H1 (cell line): Measurements from ENCODE around the gene MRPS15. TPM values are rescaled to one million over a fixed set of nuclear protein-coding genes. Genes with fewer than 3 reads are reported as not detected.
"Not testable (repeated sequence)": the region's sequence is repeated elsewhere in the genome, so short reads cannot be mapped to it uniquely, and the experiment has no call there.

Source experiments
- CTCF ChIA-PET: fragments of 300-600 bp; sonication (Branson Sonifier 250); formaldehyde crosslinking; loops from one replicate; lab custom pipeline; 2021; ENCODE audit not compliant: partially characterized antibody; lab: Charles Lee
- POLR2A ChIA-PET: fragments of 300-600 bp; sonication (Branson Sonifier 250); formaldehyde crosslinking; loops from one replicate; lab custom pipeline; 2021; ENCODE audit warnings: inconsistent platforms; ENCODE audit not compliant: partially characterized antibody; lab: Charles Lee
- DNase-seq, 2 experiments: peaks; one replicate each; pipeline versions ENCODE4 v3.0.0 to v3.0.0-alpha.2; 2010 to 2022; ENCODE audit warnings: low spot score in 2 of 2, low read depth in 1 of 2, mixed read lengths in 1 of 2
- FAIRE-seq: peaks from 2 replicates; lab custom pipeline; 2011; peaks lifted over from hg19 to GRCh38; lab: Jason Lieb, UNC
- H2AFZ ChIP-seq: 2 replicates; pipeline ENCODE4 v1.8.1; 2012; ENCODE audit warnings: low read length, inconsistent platforms
- H2AK5ac ChIP-seq: 2 replicates; pipeline ENCODE4 v1.6.1; 2013; ENCODE audit warnings: low read depth, low read length
- H2BK120ac ChIP-seq: replicated peaks from 2 replicates; pipeline ENCODE3; 2013; ENCODE audit warnings: low read depth, low read length, inconsistent platforms
- H2BK12ac ChIP-seq: 2 replicates; pipeline ENCODE4 v1.6.1; 2013; ENCODE audit warnings: low read depth, low read length
- H2BK15ac ChIP-seq: 2 replicates; pipeline ENCODE4 v1.6.1; 2013; ENCODE audit warnings: low read length
- H2BK20ac ChIP-seq: 2 replicates; pipeline ENCODE4 v1.6.1; 2013; ENCODE audit warnings: low read length
- H2BK5ac ChIP-seq: 2 replicates; pipeline ENCODE4 v1.6.1; 2013; ENCODE audit warnings: low read depth, low read length
- H3K14ac ChIP-seq: 2 replicates; pipeline ENCODE4 v1.6.1; 2013; ENCODE audit warnings: inconsistent platforms; ENCODE audit not compliant: insufficient read length
- H3K18ac ChIP-seq: 2 replicates; pipeline ENCODE4 v1.6.1; 2013; ENCODE audit warnings: low read length; ENCODE audit errors: extremely low read depth
- H3K23ac ChIP-seq: 2 replicates; pipeline ENCODE4 v1.6.1; 2013; ENCODE audit warnings: inconsistent platforms; ENCODE audit not compliant: insufficient read length
- H3K23me2 ChIP-seq: 2 replicates; pipeline ENCODE4 v1.6.1; 2013; ENCODE audit warnings: low read depth, low read length
- H3K27ac ChIP-seq: 2 replicates; pipeline ENCODE4 v1.6.1; 2011; ENCODE audit warnings: low read depth, low read length, inconsistent platforms
- H3K27me3 ChIP-seq, 4 experiments: replicated peaks in 1 of 4; 1 replicate in 1 of 4; 2 replicates in 3 of 4; pipeline versions ENCODE4 v1.6.1 to v1.8.1; 2011 to 2013; ENCODE audit warnings: low read length in 3 of 4, mild to moderate bottlenecking in 3 of 4, inconsistent platforms in 2 of 4, mixed read lengths in 2 of 4, moderate library complexity in 1 of 4; ENCODE audit not compliant: control insufficient read depth in 3 of 4, insufficient read depth in 3 of 4; ENCODE audit errors: extremely low read depth in 1 of 4
- H3K36me3 ChIP-seq, 4 experiments: 2 replicates each; pipeline versions ENCODE4 v1.6.1 to v1.8.1; 2011 to 2013; ENCODE audit warnings: mild to moderate bottlenecking in 4 of 4, low read length in 3 of 4, moderate library complexity in 2 of 4, control low read depth in 1 of 4, inconsistent platforms in 1 of 4; ENCODE audit not compliant: insufficient read depth in 4 of 4, control insufficient read depth in 2 of 4
- H3K4ac ChIP-seq: replicated peaks from 2 replicates; pipeline ENCODE3; 2013; ENCODE audit warnings: low read length, low read depth, mixed read lengths, inconsistent platforms; ENCODE audit not compliant: insufficient read length
- H3K4me1 ChIP-seq, 4 experiments: replicated peaks in 1 of 4; 1 replicate in 1 of 4; 2 replicates in 3 of 4; pipeline versions ENCODE4 v1.6.1 to v1.8.1; 2011 to 2013; ENCODE audit warnings: low read length in 3 of 4, inconsistent platforms in 2 of 4, mixed read lengths in 1 of 4; ENCODE audit not compliant: insufficient read depth in 4 of 4, control insufficient read depth in 3 of 4
- H3K4me2 ChIP-seq, 2 experiments: 2 replicates each; pipeline versions ENCODE4 v1.6.1 to v1.8.1; 2011 to 2013; ENCODE audit warnings: low read depth in 2 of 2, low read length in 2 of 2, control low read depth in 1 of 2, inconsistent platforms in 1 of 2, mild to moderate bottlenecking in 1 of 2; ENCODE audit not compliant: insufficient read depth in 1 of 2
- H3K4me3 ChIP-seq, 4 experiments: fragments of 200-600, 300-600 bp in 1 of 4; sonication (generic), shearing (Covaris generic), sonication (Bioruptor Twin) in 1 of 4; 2 replicates each; pipeline versions ENCODE4 v1.5.1 to v1.8.1; 2011 to 2016; ENCODE audit warnings: low read length in 4 of 4, low read depth in 3 of 4, control low read depth in 2 of 4, inconsistent platforms in 2 of 4, mild to moderate bottlenecking in 2 of 4, mixed read lengths in 1 of 4, moderate library complexity in 1 of 4; ENCODE audit not compliant: insufficient read depth in 2 of 4; ENCODE audit errors: extremely low read depth in 1 of 4
- H3K56ac ChIP-seq: replicated peaks from 2 replicates; pipeline ENCODE3; 2013; ENCODE audit warnings: low read depth, mild to moderate bottlenecking, mixed read lengths, low read length, inconsistent platforms; ENCODE audit not compliant: insufficient read length
- H3K79me1 ChIP-seq: 2 replicates; pipeline ENCODE4 v1.6.1; 2013; ENCODE audit warnings: low read depth, low read length, control low read depth
- H3K79me2 ChIP-seq, 2 experiments: 2 replicates each; pipeline versions ENCODE4 v1.6.1 to v1.8.1; 2012 to 2013; ENCODE audit warnings: low read length in 2 of 2, mild to moderate bottlenecking in 2 of 2, inconsistent platforms in 1 of 2; ENCODE audit not compliant: insufficient read depth in 2 of 2, control insufficient read depth in 1 of 2
- H3K9ac ChIP-seq, 4 experiments: replicated peaks in 1 of 4; 1 replicate in 1 of 4; 2 replicates in 3 of 4; pipeline versions ENCODE4 v1.6.1 to v1.8.1; 2011 to 2013; ENCODE audit warnings: low read depth in 3 of 4, low read length in 3 of 4, control low read depth in 2 of 4, mild to moderate bottlenecking in 2 of 4, moderate library complexity in 2 of 4, inconsistent platforms in 1 of 4; ENCODE audit errors: extremely low read depth in 1 of 4
- H3K9me3 ChIP-seq, 2 experiments: 2 replicates each; pipeline versions ENCODE4 v1.6.1 to v1.8.1; 2012 to 2013; ENCODE audit warnings: mild to moderate bottlenecking in 2 of 2, moderate library complexity in 2 of 2, control low read depth in 1 of 2, inconsistent platforms in 1 of 2, low read depth in 1 of 2, low read length in 1 of 2, mixed read lengths in 1 of 2; ENCODE audit not compliant: insufficient read depth in 2 of 2
- H4K20me1 ChIP-seq, 2 experiments: replicated peaks in 1 of 2; 2 replicates each; pipeline versions ENCODE3 to v1.8.1; 2011 to 2013; ENCODE audit warnings: inconsistent platforms in 2 of 2, low read length in 2 of 2, mild to moderate bottlenecking in 1 of 2; ENCODE audit not compliant: insufficient read depth in 2 of 2, control insufficient read depth in 1 of 2
- H4K5ac ChIP-seq: 2 replicates; pipeline ENCODE4 v1.6.1; 2013; ENCODE audit warnings: low read length, low read depth, mixed read lengths, inconsistent platforms; ENCODE audit not compliant: insufficient read length
- H4K8ac ChIP-seq: 2 replicates; pipeline ENCODE4 v1.8.0; 2013; ENCODE audit warnings: mild to moderate bottlenecking, moderate library complexity, low read length, inconsistent platforms; ENCODE audit not compliant: insufficient read depth; ENCODE audit errors: extremely low read depth
- H4K91ac ChIP-seq: replicated peaks from 2 replicates; pipeline ENCODE3; 2013; ENCODE audit warnings: low read length, mixed read lengths, inconsistent platforms; ENCODE audit not compliant: insufficient read length
- WGBS, 2 experiments: shearing (Covaris generic) in 1 of 2; methylation state at CpG; one replicate each; pipeline versions ENCODE4 v1.1.6 to v1.1.7; 2013 to 2015; ENCODE audit warnings: low lambda C conversion rate in 2 of 2, mixed read lengths in 2 of 2, inconsistent platforms in 1 of 2, low coverage in 1 of 2, missing lambda C conversion rate in 1 of 2; ENCODE audit not compliant: insufficient replicate concordance in 2 of 2, insufficient coverage in 1 of 2, insufficient read length in 1 of 2; ENCODE audit errors: extremely low coverage in 1 of 2, missing lambda C conversion rate in 1 of 2; 5-methylcytosine and 5-hydroxymethylcytosine counted together
- polyA plus RNA-seq, 7 experiments: library from polyadenylated mRNA; depleted of rRNA in 3 of 7; stranded (reverse) in 5 of 7; unstranded in 2 of 7; fragments of >200 nt in 5 of 7; fragments of 200-250 nt in 2 of 7; gene quantifications; 1 replicate in 5 of 7; 2 replicates in 1 of 7; 4 replicates in 1 of 7; pipeline versions ENCODE4 v1.2.1 to v1.2.3, GENCODE V29; 2011 to 2013; ENCODE audit warnings: missing spikeins in 2 of 7, mixed read lengths in 2 of 7
- total RNA-seq: library from RNA; stranded (reverse); fragmentation: NEBNext Ultra II Directional; extraction: Animal tissue kit (Norgen Biotek cat#: 25700); gene quantifications from 2 replicates; pipeline ENCODE4 v1.2.1, GENCODE V29; 2021

Gene MRPS15
- total and polyA plus RNA-seq, 2 of the 8 experiments (the other 6 are each of a cell fraction or from before 2014, with no cell fraction given) = 53.6 to 129 TPM

- not testable (repeated sequence) for H3K56ac ChIP-seq, H2BK120ac ChIP-seq, DNase-seq, H2BK5ac ChIP-seq, H3K4ac ChIP-seq, H3K79me2 ChIP-seq, H2BK20ac ChIP-seq, H2BK12ac ChIP-seq, H3K4me3 ChIP-seq, FAIRE-seq, H3K18ac ChIP-seq, H3K36me3 ChIP-seq, H4K8ac ChIP-seq, H4K91ac ChIP-seq, H3K4me2 ChIP-seq, H3K9me3 ChIP-seq, H2AFZ ChIP-seq, H3K27me3 ChIP-seq, H3K23ac ChIP-seq, H3K9ac ChIP-seq, H3K4me1 ChIP-seq, H3K23me2 ChIP-seq, H2BK15ac ChIP-seq, H4K5ac ChIP-seq, H3K79me1 ChIP-seq, H3K14ac ChIP-seq, H3K27ac ChIP-seq, H2AK5ac ChIP-seq, H4K20me1 ChIP-seq
- ChIA-PET CTCF (interaction anchor here (0.8 to 2.3 kb wide), 4 partner anchors 8 to 68 kb away, joined by 3 to 15 read pairs (median 6); no protein-coding TSS in a partner anchor), POLR2A (interaction anchor here (1.6 to 1.8 kb wide), 2 partner anchors 22 to 23 kb away, joined by 7 to 10 read pairs; partner anchors contain the start of gene MRPS15)
- 95% methylated on average over 9 of the region's 9 CpGs; no CpG with 5 or more reads in 1 of the 2 experiments for WGBS, 2 experiments
These were observed 23.1 kb upstream of the MRPS15 start for GRCh38 chr1:36487336-36487725.
